ENCODE results near the gene SRRM3. TPM values are rescaled to one million over a fixed set of nuclear protein-coding genes. Genes with fewer than 3 reads are reported as not detected.

Gene SRRM3
- total and polyA plus RNA-seq, 2 experiments from 2014 or later, result 8.6 to 13.8 TPM

DNA sequence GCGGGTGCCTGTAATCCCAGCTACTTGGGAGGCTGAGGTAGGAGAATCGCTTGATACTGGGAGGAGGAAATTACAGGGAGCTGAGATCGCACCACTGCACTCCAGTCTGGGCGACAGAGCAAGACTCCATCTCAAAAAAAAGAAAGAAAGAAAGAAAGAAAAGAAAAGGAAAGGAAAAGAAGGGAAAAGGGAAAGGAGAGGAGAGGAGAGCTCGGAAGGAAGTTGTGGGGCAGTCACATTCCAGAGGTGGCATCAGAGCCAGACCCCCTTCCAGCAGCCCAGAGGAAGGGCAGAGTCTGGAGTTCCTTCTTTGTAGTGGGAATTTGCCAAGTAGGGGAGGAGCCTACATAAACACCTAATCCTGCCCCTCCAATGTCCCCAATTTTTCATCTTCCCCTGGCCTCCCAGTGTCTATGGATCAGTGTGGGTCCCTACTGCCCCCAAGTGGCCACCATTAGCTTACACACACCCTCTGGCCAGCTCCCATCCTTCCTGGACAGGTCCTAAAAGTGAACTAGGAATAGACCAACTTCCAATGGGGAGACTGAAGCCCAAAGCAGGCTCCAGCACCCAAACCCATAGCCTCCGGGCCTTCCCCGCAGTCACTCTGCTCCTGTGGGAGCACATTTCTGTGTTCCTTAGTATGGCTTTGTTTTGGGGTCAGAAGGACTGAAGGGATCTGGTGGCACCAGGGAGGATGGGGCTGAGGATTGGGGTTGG is 61.1 kb downstream of the SRRM3 start (continued):
- TF ChIP-seq, protein P1, sequence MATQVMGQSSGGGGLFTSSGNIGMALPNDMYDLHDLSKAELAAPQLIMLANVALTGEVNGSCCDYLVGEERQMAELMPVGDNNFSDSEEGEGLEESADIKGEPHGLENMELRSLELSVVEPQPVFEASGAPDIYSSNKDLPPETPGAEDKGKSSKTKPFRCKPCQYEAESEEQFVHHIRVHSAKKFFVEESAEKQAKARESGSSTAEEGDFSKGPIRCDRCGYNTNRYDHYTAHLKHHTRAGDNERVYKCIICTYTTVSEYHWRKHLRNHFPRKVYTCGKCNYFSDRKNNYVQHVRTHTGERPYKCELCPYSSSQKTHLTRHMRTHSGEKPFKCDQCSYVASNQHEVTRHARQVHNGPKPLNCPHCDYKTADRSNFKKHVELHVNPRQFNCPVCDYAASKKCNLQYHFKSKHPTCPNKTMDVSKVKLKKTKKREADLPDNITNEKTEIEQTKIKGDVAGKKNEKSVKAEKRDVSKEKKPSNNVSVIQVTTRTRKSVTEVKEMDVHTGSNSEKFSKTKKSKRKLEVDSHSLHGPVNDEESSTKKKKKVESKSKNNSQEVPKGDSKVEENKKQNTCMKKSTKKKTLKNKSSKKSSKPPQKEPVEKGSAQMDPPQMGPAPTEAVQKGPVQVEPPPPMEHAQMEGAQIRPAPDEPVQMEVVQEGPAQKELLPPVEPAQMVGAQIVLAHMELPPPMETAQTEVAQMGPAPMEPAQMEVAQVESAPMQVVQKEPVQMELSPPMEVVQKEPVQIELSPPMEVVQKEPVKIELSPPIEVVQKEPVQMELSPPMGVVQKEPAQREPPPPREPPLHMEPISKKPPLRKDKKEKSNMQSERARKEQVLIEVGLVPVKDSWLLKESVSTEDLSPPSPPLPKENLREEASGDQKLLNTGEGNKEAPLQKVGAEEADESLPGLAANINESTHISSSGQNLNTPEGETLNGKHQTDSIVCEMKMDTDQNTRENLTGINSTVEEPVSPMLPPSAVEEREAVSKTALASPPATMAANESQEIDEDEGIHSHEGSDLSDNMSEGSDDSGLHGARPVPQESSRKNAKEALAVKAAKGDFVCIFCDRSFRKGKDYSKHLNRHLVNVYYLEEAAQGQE (IDR thresholded peaks at IDR 0.05; ENCODE audit: unreplicated experiment), result no peak
- no peak for TF ChIP-seq STAT1 (IDR thresholded peaks at IDR 0.05; ENCODE audit: unreplicated experiment)
- no peak for TF ChIP-seq ETS1 (IDR thresholded peaks at IDR 0.05)
- TF ChIP-seq, protein P2, sequence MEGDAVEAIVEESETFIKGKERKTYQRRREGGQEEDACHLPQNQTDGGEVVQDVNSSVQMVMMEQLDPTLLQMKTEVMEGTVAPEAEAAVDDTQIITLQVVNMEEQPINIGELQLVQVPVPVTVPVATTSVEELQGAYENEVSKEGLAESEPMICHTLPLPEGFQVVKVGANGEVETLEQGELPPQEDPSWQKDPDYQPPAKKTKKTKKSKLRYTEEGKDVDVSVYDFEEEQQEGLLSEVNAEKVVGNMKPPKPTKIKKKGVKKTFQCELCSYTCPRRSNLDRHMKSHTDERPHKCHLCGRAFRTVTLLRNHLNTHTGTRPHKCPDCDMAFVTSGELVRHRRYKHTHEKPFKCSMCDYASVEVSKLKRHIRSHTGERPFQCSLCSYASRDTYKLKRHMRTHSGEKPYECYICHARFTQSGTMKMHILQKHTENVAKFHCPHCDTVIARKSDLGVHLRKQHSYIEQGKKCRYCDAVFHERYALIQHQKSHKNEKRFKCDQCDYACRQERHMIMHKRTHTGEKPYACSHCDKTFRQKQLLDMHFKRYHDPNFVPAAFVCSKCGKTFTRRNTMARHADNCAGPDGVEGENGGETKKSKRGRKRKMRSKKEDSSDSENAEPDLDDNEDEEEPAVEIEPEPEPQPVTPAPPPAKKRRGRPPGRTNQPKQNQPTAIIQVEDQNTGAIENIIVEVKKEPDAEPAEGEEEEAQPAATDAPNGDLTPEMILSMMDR (conservative IDR thresholded peaks at IDR 0.05; ENCODE audit: low read depth in 2 of 2), result peak; percentile 89 to 98
- TF ChIP-seq CREB1 (CRISPR knock-in tag; IDR thresholded peaks at IDR 0.05; ENCODE audit: low read depth), result 0 out of 2 replicates have a peak, but pooled peaks have one; percentile 13

- H3K4me2 ChIP-seq, result no peak overlapping the region
- peaks cover 6% of the 10 kb centered on the region for H3F3A ChIP-seq (replicated peaks; ENCODE audit: low read depth)
- no peak for TF ChIP-seq EZH2 (IDR thresholded peaks at IDR 0.05; ENCODE audit: low read depth, unreplicated experiment)
- TF ChIP-seq, protein P1 (IDR thresholded peaks at IDR 0.05; ENCODE audit: unreplicated experiment), result no peak
- H3K4me1 ChIP-seq (ENCODE audit: insufficient read depth), result peaks cover 39% of the 10 kb centered on the region
- no peaks in the 10 kb centered on the region; the same call in 2 of the 3 replicates for H3K36me3 Mint-ChIP-seq (ENCODE audit: low read depth)
- no peaks in the 10 kb centered on the region for H3K79me2 ChIP-seq (replicated peaks; ENCODE audit: insufficient read depth)
- H3K27ac ChIP-seq (ENCODE audit: low read depth), result no peak overlapping the region
- no peak overlapping the region for H3K27ac Mint-ChIP-seq
- H3K27me3 Mint-ChIP-seq (ENCODE audit: insufficient read depth, low read depth, poor library complexity), result peaks cover 30% of the 10 kb centered on the region
- H3K9me3 Mint-ChIP-seq, result no peaks in the 10 kb centered on the region; the same call in 2 of the 3 replicates
- H4K20me1 ChIP-seq (replicated peaks; ENCODE audit: insufficient read depth), result no peaks in the 10 kb centered on the region
- H3K36me3 ChIP-seq (ENCODE audit: insufficient read depth), result no peaks in the 10 kb centered on the region
- no peaks in the 10 kb centered on the region for H3K9me2 ChIP-seq (ENCODE audit: insufficient read depth)
- no peak for ATAC-seq
- H3K4me3 Mint-ChIP-seq, result no peak overlapping the region
- H3K4me3 ChIP-seq, result no peak overlapping the region
- no peak for DNase-seq (ENCODE audit: low spot score)
- peaks cover 49% of the 10 kb centered on the region for H3K4me1 Mint-ChIP-seq
- H3K27me3 ChIP-seq (ENCODE audit: insufficient read depth), result peaks cover 5% of the 10 kb centered on the region
- H2AFZ ChIP-seq, result no peak overlapping the region
Observed at GRCh38 chr7:76265299-76265698, 63.6 kb downstream of the SRRM3 start.

Measured in GM23338 (cell line).